HepG2 (cell line): ENCODE results near the gene TNFSF8.

Experiments
- GATAD2A ChIP-seq: IDR thresholded peaks from 2 replicates; pipeline ENCODE4 v1.6.1; 2016
- IKZF1 ChIP-seq: fragments of 450-650 bp; IDR thresholded peaks from 2 replicates; pipeline ENCODE4 v1.7.1; 2016
- TCF12 ChIP-seq, 2 experiments: fragments of 450-650 bp in 1 of 2; sonication (generic) in 1 of 2; formaldehyde crosslinking in 1 of 2; IDR thresholded peaks; 2 replicates each; pipeline versions ENCODE4 v1.6.1 to v1.8.0; 2017 to 2022; ENCODE audit warnings: antibody characterized with exemption in 1 of 2, mild to moderate bottlenecking in 1 of 2, missing genetic modification reagents in 1 of 2, moderate library complexity in 1 of 2
- TF ChIP-seq, protein P1 (sequence below): sonication (generic); formaldehyde crosslinking; IDR thresholded peaks from 2 replicates; pipeline ENCODE4 v1.8.1; 2023; ENCODE audit warnings: missing genetic modification reagents, inconsistent platforms, borderline replicate concordance
- TF ChIP-seq, protein P2 (sequence below): sonication (generic); formaldehyde crosslinking; IDR thresholded peaks from 2 replicates; pipeline ENCODE4 v1.5.0; 2020; ENCODE audit warnings: mild to moderate bottlenecking, missing genetic modification reagents, moderate library complexity
- TF ChIP-seq, protein P3 (sequence below): sonication (generic); formaldehyde crosslinking; IDR thresholded peaks from 2 replicates; pipeline ENCODE4 v1.4.0; 2020; ENCODE audit warnings: mild to moderate bottlenecking, missing genetic modification reagents
- TF ChIP-seq, protein P4 (sequence below): fragments of 450-650 bp; IDR thresholded peaks from 2 replicates; pipeline ENCODE4 v1.6.1; 2017; ENCODE audit warnings: mild to moderate bottlenecking

DNA sequence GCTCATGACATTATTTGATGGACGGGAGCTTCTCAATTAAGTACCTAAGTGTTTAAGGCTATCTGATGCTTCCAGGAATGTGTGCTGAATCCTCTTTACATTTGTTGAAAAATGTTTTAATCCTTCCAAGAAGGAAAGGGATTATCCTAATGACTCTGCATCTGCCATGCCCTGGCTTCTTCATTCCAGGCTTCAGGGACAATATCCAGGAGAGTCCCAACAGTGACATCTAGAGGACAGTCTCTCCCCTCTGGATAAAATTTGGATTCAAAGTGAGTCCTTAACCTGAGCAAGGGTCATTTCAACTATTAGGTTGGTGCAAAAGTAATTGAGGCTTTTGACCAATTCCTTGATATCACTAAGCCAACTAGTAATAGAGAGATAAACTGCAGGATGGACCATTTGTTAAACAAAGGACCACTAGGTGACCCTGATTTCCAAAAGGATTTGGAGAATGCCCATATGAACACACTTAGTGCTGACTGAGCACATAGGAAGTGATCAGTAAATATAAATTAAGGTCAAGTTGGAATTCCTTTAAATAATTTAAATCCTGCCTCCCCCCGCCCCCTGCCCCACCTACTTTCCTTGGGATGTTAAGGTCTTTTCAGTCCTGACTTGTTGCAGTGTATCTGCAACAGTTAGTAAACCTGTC lies 19.1 kb downstream of the TNFSF8 start:
- TF ChIP-seq, protein P1, sequence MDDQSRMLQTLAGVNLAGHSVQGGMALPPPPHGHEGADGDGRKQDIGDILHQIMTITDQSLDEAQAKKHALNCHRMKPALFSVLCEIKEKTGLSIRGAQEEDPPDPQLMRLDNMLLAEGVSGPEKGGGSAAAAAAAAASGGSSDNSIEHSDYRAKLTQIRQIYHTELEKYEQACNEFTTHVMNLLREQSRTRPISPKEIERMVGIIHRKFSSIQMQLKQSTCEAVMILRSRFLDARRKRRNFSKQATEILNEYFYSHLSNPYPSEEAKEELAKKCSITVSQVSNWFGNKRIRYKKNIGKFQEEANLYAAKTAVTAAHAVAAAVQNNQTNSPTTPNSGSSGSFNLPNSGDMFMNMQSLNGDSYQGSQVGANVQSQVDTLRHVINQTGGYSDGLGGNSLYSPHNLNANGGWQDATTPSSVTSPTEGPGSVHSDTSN (CRISPR knock-in tag), result no peak
- TF ChIP-seq, protein P2, sequence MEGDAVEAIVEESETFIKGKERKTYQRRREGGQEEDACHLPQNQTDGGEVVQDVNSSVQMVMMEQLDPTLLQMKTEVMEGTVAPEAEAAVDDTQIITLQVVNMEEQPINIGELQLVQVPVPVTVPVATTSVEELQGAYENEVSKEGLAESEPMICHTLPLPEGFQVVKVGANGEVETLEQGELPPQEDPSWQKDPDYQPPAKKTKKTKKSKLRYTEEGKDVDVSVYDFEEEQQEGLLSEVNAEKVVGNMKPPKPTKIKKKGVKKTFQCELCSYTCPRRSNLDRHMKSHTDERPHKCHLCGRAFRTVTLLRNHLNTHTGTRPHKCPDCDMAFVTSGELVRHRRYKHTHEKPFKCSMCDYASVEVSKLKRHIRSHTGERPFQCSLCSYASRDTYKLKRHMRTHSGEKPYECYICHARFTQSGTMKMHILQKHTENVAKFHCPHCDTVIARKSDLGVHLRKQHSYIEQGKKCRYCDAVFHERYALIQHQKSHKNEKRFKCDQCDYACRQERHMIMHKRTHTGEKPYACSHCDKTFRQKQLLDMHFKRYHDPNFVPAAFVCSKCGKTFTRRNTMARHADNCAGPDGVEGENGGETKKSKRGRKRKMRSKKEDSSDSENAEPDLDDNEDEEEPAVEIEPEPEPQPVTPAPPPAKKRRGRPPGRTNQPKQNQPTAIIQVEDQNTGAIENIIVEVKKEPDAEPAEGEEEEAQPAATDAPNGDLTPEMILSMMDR (CRISPR knock-in tag), result peak; percentile 75
- TF ChIP-seq, protein P3, sequence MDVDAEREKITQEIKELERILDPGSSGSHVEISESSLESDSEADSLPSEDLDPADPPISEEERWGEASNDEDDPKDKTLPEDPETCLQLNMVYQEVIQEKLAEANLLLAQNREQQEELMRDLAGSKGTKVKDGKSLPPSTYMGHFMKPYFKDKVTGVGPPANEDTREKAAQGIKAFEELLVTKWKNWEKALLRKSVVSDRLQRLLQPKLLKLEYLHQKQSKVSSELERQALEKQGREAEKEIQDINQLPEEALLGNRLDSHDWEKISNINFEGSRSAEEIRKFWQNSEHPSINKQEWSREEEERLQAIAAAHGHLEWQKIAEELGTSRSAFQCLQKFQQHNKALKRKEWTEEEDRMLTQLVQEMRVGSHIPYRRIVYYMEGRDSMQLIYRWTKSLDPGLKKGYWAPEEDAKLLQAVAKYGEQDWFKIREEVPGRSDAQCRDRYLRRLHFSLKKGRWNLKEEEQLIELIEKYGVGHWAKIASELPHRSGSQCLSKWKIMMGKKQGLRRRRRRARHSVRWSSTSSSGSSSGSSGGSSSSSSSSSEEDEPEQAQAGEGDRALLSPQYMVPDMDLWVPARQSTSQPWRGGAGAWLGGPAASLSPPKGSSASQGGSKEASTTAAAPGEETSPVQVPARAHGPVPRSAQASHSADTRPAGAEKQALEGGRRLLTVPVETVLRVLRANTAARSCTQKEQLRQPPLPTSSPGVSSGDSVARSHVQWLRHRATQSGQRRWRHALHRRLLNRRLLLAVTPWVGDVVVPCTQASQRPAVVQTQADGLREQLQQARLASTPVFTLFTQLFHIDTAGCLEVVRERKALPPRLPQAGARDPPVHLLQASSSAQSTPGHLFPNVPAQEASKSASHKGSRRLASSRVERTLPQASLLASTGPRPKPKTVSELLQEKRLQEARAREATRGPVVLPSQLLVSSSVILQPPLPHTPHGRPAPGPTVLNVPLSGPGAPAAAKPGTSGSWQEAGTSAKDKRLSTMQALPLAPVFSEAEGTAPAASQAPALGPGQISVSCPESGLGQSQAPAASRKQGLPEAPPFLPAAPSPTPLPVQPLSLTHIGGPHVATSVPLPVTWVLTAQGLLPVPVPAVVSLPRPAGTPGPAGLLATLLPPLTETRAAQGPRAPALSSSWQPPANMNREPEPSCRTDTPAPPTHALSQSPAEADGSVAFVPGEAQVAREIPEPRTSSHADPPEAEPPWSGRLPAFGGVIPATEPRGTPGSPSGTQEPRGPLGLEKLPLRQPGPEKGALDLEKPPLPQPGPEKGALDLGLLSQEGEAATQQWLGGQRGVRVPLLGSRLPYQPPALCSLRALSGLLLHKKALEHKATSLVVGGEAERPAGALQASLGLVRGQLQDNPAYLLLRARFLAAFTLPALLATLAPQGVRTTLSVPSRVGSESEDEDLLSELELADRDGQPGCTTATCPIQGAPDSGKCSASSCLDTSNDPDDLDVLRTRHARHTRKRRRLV, result no peak
- TF ChIP-seq GATAD2A (CRISPR knock-in tag), result no peak
- no peak for TF ChIP-seq IKZF1
- TF ChIP-seq, protein P4, sequence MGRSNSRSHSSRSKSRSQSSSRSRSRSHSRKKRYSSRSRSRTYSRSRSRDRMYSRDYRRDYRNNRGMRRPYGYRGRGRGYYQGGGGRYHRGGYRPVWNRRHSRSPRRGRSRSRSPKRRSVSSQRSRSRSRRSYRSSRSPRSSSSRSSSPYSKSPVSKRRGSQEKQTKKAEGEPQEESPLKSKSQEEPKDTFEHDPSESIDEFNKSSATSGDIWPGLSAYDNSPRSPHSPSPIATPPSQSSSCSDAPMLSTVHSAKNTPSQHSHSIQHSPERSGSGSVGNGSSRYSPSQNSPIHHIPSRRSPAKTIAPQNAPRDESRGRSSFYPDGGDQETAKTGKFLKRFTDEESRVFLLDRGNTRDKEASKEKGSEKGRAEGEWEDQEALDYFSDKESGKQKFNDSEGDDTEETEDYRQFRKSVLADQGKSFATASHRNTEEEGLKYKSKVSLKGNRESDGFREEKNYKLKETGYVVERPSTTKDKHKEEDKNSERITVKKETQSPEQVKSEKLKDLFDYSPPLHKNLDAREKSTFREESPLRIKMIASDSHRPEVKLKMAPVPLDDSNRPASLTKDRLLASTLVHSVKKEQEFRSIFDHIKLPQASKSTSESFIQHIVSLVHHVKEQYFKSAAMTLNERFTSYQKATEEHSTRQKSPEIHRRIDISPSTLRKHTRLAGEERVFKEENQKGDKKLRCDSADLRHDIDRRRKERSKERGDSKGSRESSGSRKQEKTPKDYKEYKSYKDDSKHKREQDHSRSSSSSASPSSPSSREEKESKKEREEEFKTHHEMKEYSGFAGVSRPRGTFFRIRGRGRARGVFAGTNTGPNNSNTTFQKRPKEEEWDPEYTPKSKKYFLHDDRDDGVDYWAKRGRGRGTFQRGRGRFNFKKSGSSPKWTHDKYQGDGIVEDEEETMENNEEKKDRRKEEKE, result no peak
- TF ChIP-seq TCF12 (IDR thresholded peaks at IDR 0.05), result no peak
- no peak for TF ChIP-seq TCF12 (CRISPR knock-in tag; IDR thresholded peaks at IDR 0.05)
